Activated CD4-positive, alpha-beta T cell treated with anti-CD3 and anti-CD28 coated beads for 48 hours (primary cell): ENCODE results near the gene LSP1.
"Not testable (repeated sequence)": the region's sequence is repeated elsewhere in the genome, so short reads cannot be mapped to it uniquely, and the experiment has no call there.

Experiments
- DNase-seq: peaks from one replicate; pipeline ENCODE4 v3.0.0-alpha.2; 2020

LSP1 gene

GRCh38 chr11:1866776-1867175, 13.9 kb downstream of the LSP1 start:
- DNase-seq = no peak

- no peak for DNase-seq
Observed at GRCh38 chr11:1867381-1867780, 14.5 kb downstream of the LSP1 start.

- no peak for DNase-seq
Observed at GRCh38 chr11:1868056-1868635, 15.3 kb downstream of the LSP1 start.

- no peak for DNase-seq
Observed at GRCh38 chr11:1868636-1869291, 15.9 kb downstream of the LSP1 start.

GRCh38 chr11:1869427-1870325, 16.8 kb downstream of the LSP1 start:
- DNase-seq = no peak

GRCh38 chr11:1870326-1870696, 17.4 kb downstream of the LSP1 start:
- DNase-seq = no peak

- DNase-seq = peak; percentile 29
Observed at GRCh38 chr11:1870721-1871466, 18.0 kb downstream of the LSP1 start.

GRCh38 chr11:1871531-1871930, 18.6 kb downstream of the LSP1 start:
- no peak for DNase-seq

GRCh38 chr11:1872267-1872985, 19.5 kb downstream of the LSP1 start:
- no peak for DNase-seq

GRCh38 chr11:1873048-1873812, 20.3 kb downstream of the LSP1 start:
- no peak for DNase-seq

- not testable (repeated sequence) for DNase-seq
Observed at GRCh38 chr11:1873813-1874150, 20.9 kb downstream of the LSP1 start.

GRCh38 chr11:1874441-1875092, 21.7 kb downstream of the LSP1 start:
- DNase-seq = not testable (repeated sequence)

- peak; percentile 1 for DNase-seq
Observed at GRCh38 chr11:1875093-1875850, 22.4 kb downstream of the LSP1 start.

- DNase-seq = peak; percentile 1
Observed at GRCh38 chr11:1875851-1876301, 23.0 kb downstream of the LSP1 start.

GRCh38 chr11:1876361-1877063, 23.6 kb downstream of the LSP1 start:
- peak; percentile 33 for DNase-seq

- peak; percentile 2 for DNase-seq
Observed at GRCh38 chr11:1877211-1878136, 24.6 kb downstream of the LSP1 start.

GRCh38 chr11:1878137-1879031, 25.5 kb downstream of the LSP1 start:
- peak; percentile 2 for DNase-seq
